Stimulated activated CD8-positive, alpha-beta memory T cell treated with anti-CD3 and anti-CD28 coated beads, Interleukin-2, amount 100 ng/mL, for 48 hours (primary cell): ENCODE results near the gene CEP120.
"Not testable (repeated sequence)": the region's sequence is repeated elsewhere in the genome, so short reads cannot be mapped to it uniquely, and the experiment has no call there.

Source experiments
- DNase-seq, 2 donors: peaks; one replicate each; pipeline ENCODE4 v3.0.0-alpha.2; 2020; ENCODE audit warnings: low read depth in 2 of 2

CEP120 gene

GRCh38 chr5:123423278-123424149, at the start of gene CEP120:
Gene CEP120 (minus strand): TSS chr5:123423403. CDS start chr5:123422998, 405 bp downstream.
- DNase-seq, result peak; percentile 92 to 95

- DNase-seq, result no peak
Observed at GRCh38 chr5:123472150-123472924, 49.1 kb upstream of the CEP120 start.

- no peak for DNase-seq
Observed at GRCh38 chr5:123471385-123471784, 48.2 kb upstream of the CEP120 start.

GRCh38 chr5:123466839-123467238, 43.6 kb upstream of the CEP120 start:
- not testable (repeated sequence) for DNase-seq

GRCh38 chr5:123460296-123460729, 37.1 kb upstream of the CEP120 start:
- DNase-seq, result no peak

GRCh38 chr5:123458994-123459393, 35.8 kb upstream of the CEP120 start:
- DNase-seq, result not testable (repeated sequence)

- DNase-seq, result no peak
Observed at GRCh38 chr5:123456242-123456641, 33.0 kb upstream of the CEP120 start.

- DNase-seq, result no peak
Observed at GRCh38 chr5:123455640-123456039, 32.4 kb upstream of the CEP120 start.

- no peak for DNase-seq
Observed at GRCh38 chr5:123455095-123455494, 31.9 kb upstream of the CEP120 start.

- no peak for DNase-seq
Observed at GRCh38 chr5:123454259-123454911, 31.2 kb upstream of the CEP120 start.

GRCh38 chr5:123452401-123452800, 29.2 kb upstream of the CEP120 start:
- DNase-seq, result no peak

GRCh38 chr5:123451047-123451446, 27.8 kb upstream of the CEP120 start:
- DNase-seq, result no peak

- DNase-seq, result no peak
Observed at GRCh38 chr5:123450640-123451039, 27.4 kb upstream of the CEP120 start.

- DNase-seq, result no peak
Observed at GRCh38 chr5:123450114-123450513, 26.9 kb upstream of the CEP120 start.

GRCh38 chr5:123449424-123449974, 26.3 kb upstream of the CEP120 start:
- no peak for DNase-seq

GRCh38 chr5:123448743-123449142, 25.5 kb upstream of the CEP120 start:
- DNase-seq, result no peak

GRCh38 chr5:123448017-123448617, 24.9 kb upstream of the CEP120 start:
- DNase-seq, result no peak

GRCh38 chr5:123444016-123444415, 20.8 kb upstream of the CEP120 start:
- DNase-seq, result no peak

GRCh38 chr5:123441408-123441807, 18.2 kb upstream of the CEP120 start:
- DNase-seq, result peak; percentile 13 to 38

- no peak for DNase-seq
Observed at GRCh38 chr5:123440456-123441181, 17.4 kb upstream of the CEP120 start.

GRCh38 chr5:123439709-123440108, 16.5 kb upstream of the CEP120 start:
- DNase-seq, result no peak
